GM12878 (cell line): Measurements from ENCODE around the gene WDFY4. TPM values are rescaled to one million over a fixed set of nuclear protein-coding genes. Genes with fewer than 3 reads are reported as not detected.

Experiments used
- ATAC-seq: fragments of 200-7000 bp; cut with Tn5 transposase; 3 replicates; pipeline ENCODE4 v1.9.1; 2020; ENCODE audit warnings: mild to moderate bottlenecking, moderate library complexity
- BruUV-seq: library from RNA; stranded (reverse); fragments of 400-500 nt; replicated peaks from 2 replicates; lab custom pipeline; 2021; lab: Mats Ljungman, UMichigan
- CTCF ChIA-PET: fragments of 300-600 bp; sonication (Branson Sonifier 250); formaldehyde crosslinking; extraction: SDS; loops from one replicate; lab custom pipeline; 2021; ENCODE audit warnings: inconsistent platforms; lab: Yijun Ruan, JAX
- POLR2A ChIA-PET: fragments of 350-600 bp; formaldehyde crosslinking; extraction: SDS; loops from one replicate; lab custom pipeline; 2021; ENCODE audit warnings: inconsistent platforms; lab: Charles Lee
- RAD21 ChIA-PET: fragments of 300-600 bp; sonication (Branson Sonifier 250); formaldehyde crosslinking; loops from one replicate; lab custom pipeline; 2023; ENCODE audit warnings: antibody characterized with exemption; ENCODE audit not compliant: unreplicated experiment; lab: Charles Lee
- SMC1A ChIA-PET: fragments of 300-600 bp; sonication (Branson Sonifier 250); formaldehyde crosslinking; loops from one replicate; lab custom pipeline; 2023; ENCODE audit not compliant: unreplicated experiment, uncharacterized antibody; lab: Charles Lee
- DNase-seq: peaks from one replicate; pipeline ENCODE4 v3.0.0-alpha.2; 2011; ENCODE audit warnings: low read depth, low spot score
- FAIRE-seq: peaks from 3 replicates; lab custom pipeline; 2011; peaks lifted over from hg19 to GRCh38; lab: Jason Lieb, UNC
- H2AFZ ChIP-seq: 2 replicates; pipeline ENCODE4 v1.6.0; 2011; ENCODE audit warnings: low read depth, low read length, control low read depth; ENCODE audit not compliant: control insufficient read depth
- H3K27ac ChIP-seq: 2 replicates; pipeline ENCODE4 v1.5.1; 2011; ENCODE audit warnings: control low read depth; ENCODE audit not compliant: control insufficient read depth, insufficient read depth
- H3K27me3 ChIP-seq, 2 experiments: replicated peaks in 1 of 2; 2 replicates each; pipeline versions ENCODE4 v1.6.0 to v1.6.1; 2011; ENCODE audit warnings: low read length in 1 of 2; ENCODE audit not compliant: control insufficient read depth in 2 of 2, insufficient read depth in 2 of 2
- H3K36me3 ChIP-seq, 2 experiments: 2 replicates each; pipeline ENCODE4 v1.5.1; 2011; ENCODE audit warnings: low read length in 1 of 2; ENCODE audit not compliant: control insufficient read depth in 2 of 2, insufficient read depth in 2 of 2
- H3K4me1 ChIP-seq: 2 replicates; pipeline ENCODE4 v1.6.1; 2011; ENCODE audit warnings: mild to moderate bottlenecking, low read length, moderate library complexity, mixed read lengths; ENCODE audit not compliant: control insufficient read depth, insufficient read depth
- H3K4me2 ChIP-seq: 2 replicates; pipeline ENCODE4 v1.6.0; 2011; ENCODE audit warnings: control low read depth; ENCODE audit not compliant: control insufficient read depth, insufficient read depth
- H3K4me3 ChIP-seq: fragments of 200-600 bp; sonication (generic); 2 replicates; pipeline ENCODE4 v1.5.1; 2016
- H3K79me2 ChIP-seq: 2 replicates; pipeline ENCODE4 v1.6.0; 2011; ENCODE audit warnings: low read length; ENCODE audit not compliant: control insufficient read depth, insufficient read depth
- H3K9ac ChIP-seq: 2 replicates; pipeline ENCODE4 v1.8.0; 2011; ENCODE audit warnings: low read length, control low read depth, mixed read lengths; ENCODE audit not compliant: control insufficient read depth, insufficient read depth
- H3K9me3 ChIP-seq: replicated peaks from 3 replicates; pipeline ENCODE4 v1.5.1; 2011; ENCODE audit warnings: mild to moderate bottlenecking, low read length; ENCODE audit not compliant: control insufficient read depth, insufficient read depth
- H4K20me1 ChIP-seq: 2 replicates; pipeline ENCODE4 v1.6.0; 2011; ENCODE audit not compliant: control insufficient read depth, insufficient read depth
- BRCA1 ChIP-seq: IDR thresholded peaks from 2 replicates; pipeline ENCODE4 v1.6.1; 2011; ENCODE audit warnings: low read depth, low read length, improper control_type of control experiment
- CEBPB ChIP-seq, 2 experiments: fragments of 150-350 bp in 1 of 2; IDR thresholded peaks; 2 replicates each; pipeline ENCODE4 v1.6.1; 2012 to 2014; ENCODE audit warnings: low read depth in 2 of 2, low read length in 2 of 2, borderline replicate concordance in 1 of 2, inconsistent platforms in 1 of 2
- CREM ChIP-seq: IDR thresholded peaks from 2 replicates; pipeline ENCODE4 v1.6.1; 2014; ENCODE audit warnings: antibody characterized with exemption, low read depth
- RBBP5 ChIP-seq: fragments of 200-600 bp; sonication (generic); conservative IDR thresholded peaks from 2 replicates; pipeline ENCODE4 v1.6.1; 2016
- RELA ChIP-seq: fragments of 450-650 bp; IDR thresholded peaks from 2 replicates; pipeline ENCODE4 v1.8.0; 2014; ENCODE audit warnings: borderline replicate concordance; ENCODE audit not compliant: partially characterized antibody
- SMAD5 ChIP-seq: IDR thresholded peaks from 2 replicates; pipeline ENCODE4 v1.6.1; 2016; ENCODE audit warnings: antibody characterized with exemption, low read depth
- SMARCA5 ChIP-seq: fragments of 450-650 bp; IDR thresholded peaks from 2 replicates; pipeline ENCODE4 v1.6.1; 2017; ENCODE audit warnings: mild to moderate bottlenecking
- SP1 ChIP-seq: IDR thresholded peaks from one replicate; pipeline ENCODE4 v1.6.1; 2011; ENCODE audit warnings: low read depth, low read length
- WGBS: methylation state at CpG from one replicate; pipeline ENCODE4 v1.1.6; 2016; ENCODE audit warnings: low lambda C conversion rate; ENCODE audit not compliant: insufficient replicate concordance, insufficient coverage; ENCODE audit errors: missing lambda C conversion rate; 5-methylcytosine and 5-hydroxymethylcytosine counted together
- in situ Hi-C: fragments of 300-500 bp; cut with MboI; formaldehyde crosslinking; loops from 9 replicates; pipeline ENCODE4 v1.14.3; 2018; ENCODE audit warnings: mixed read lengths
- intact Hi-C: fragments of 100-400 bp; cut with micrococcal nuclease; formaldehyde crosslinking; loops from one replicate; pipeline ENCODE4 v1.14.2; 2022; ENCODE audit not compliant: unreplicated experiment
- polyA plus RNA-seq, 11 experiments: library from polyadenylated mRNA; depleted of rRNA in 4 of 11; unstranded in 6 of 11; stranded (reverse) in 5 of 11; fragments of >200 nt; fragmentation: Nextera tagmentation in 4 of 11; fragmentation: Illumina TruSeq in 1 of 11; extraction: Ambion mirVana in 4 of 11; extraction: Trizol in 1 of 11; gene quantifications; 1 replicate in 1 of 11; 2 replicates in 10 of 11; pipeline versions ENCODE4 v1.2.1 to v1.2.3, GENCODE V29; 2011 to 2016; ENCODE audit warnings: inconsistent platforms in 2 of 11, missing spikeins in 2 of 11, low read depth in 1 of 11
- total RNA-seq, 4 experiments: library from RNA; depleted of rRNA in 3 of 4; stranded (reverse); fragments of >200 nt in 3 of 4; fragmentation: Illumina TruSeq in 1 of 4; extraction: Trizol in 1 of 4; gene quantifications; 2 replicates each; pipeline versions ENCODE4 v1.2.1 to v1.2.3, GENCODE V29; 2013 to 2021
- TF ChIP-seq, protein P1 (sequence below): IDR thresholded peaks from 2 replicates; pipeline ENCODE4 v1.6.1; 2011; ENCODE audit warnings: low read depth, low read length, improper control_type of control experiment, borderline replicate concordance
- TF ChIP-seq, protein P2 (sequence below): IDR thresholded peaks from 2 replicates; pipeline ENCODE4 v1.6.1; 2011; ENCODE audit warnings: low read depth, mild to moderate bottlenecking, low read length, moderate library complexity, borderline replicate concordance; ENCODE audit errors: extremely low read depth
- TF ChIP-seq, protein P3 (sequence below): fragments of 450-650 bp; IDR thresholded peaks from 2 replicates; pipeline ENCODE4 v1.6.1; 2016; ENCODE audit warnings: mild to moderate bottlenecking, moderate library complexity, borderline replicate concordance

Gene WDFY4
- total and polyA plus RNA-seq, 10 of the 15 experiments (the other 5 are each of a cell fraction or from before 2014, with no cell fraction given): 13.5 to 132 (median 47.3) TPM

- TF ChIP-seq RBBP5 (no peak), BRCA1 (no peak), SMARCA5 (no peak)
- TF ChIP-seq, protein P1, sequence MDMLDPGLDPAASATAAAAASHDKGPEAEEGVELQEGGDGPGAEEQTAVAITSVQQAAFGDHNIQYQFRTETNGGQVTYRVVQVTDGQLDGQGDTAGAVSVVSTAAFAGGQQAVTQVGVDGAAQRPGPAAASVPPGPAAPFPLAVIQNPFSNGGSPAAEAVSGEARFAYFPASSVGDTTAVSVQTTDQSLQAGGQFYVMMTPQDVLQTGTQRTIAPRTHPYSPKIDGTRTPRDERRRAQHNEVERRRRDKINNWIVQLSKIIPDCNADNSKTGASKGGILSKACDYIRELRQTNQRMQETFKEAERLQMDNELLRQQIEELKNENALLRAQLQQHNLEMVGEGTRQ: no peak
These were observed 77.7 kb downstream of the WDFY4 start (continued) for GRCh38 chr10:48762064-48763042.

DNA sequence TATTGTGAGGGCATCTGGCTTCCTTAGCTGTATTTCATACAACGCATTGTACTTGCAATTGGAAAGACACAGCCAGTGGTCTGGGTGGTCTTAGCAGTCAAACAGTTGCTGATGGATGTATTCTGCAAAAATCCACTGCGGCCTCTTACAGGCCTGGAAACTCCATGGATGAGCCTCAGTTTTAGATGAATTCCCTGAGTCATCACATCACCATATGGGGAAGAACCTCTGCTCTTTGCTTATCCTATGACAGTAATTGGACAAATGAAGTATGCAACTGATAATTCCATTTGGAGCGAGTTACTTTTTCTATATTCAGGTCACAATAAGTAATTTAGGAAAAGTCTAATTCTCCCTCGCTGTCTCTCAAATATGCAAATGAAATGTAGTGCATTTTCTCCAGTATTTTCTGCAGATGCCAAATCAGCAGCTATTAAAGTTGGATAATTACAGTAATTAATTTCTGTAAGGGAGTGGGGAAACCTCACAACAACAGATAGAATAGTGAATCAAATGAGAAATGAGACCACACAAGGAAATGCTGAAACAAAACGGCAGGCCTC, 78.8 kb downstream of the WDFY4 start:
- ChIA-PET POLR2A (interaction anchor here (1.3 kb wide), 1 partner anchor 38 kb away, joined by 4 read pairs; no protein-coding TSS in a partner anchor), SMC1A (interaction anchor here (1.3 to 3.5 kb wide), 4 partner anchors 15 to 105 kb away, joined by 3 to 25 read pairs (median 4); no protein-coding TSS in a partner anchor), RAD21 (interaction anchor here (1.8 to 2.8 kb wide), 4 partner anchors 39 to 106 kb away, joined by 5 to 17 read pairs (median 10); no protein-coding TSS in a partner anchor), CTCF (interaction anchor here (0.7 to 4.9 kb wide), 4 partner anchors 8 to 106 kb away, joined by 4 to 35 read pairs (median 16); no protein-coding TSS in a partner anchor)
- Histone ChIP-seq H3K4me3 (no peak overlapping the region), H3K79me2 (peaks cover 7% of the 10 kb centered on the region), H3K27ac (no peak overlapping the region), H3K4me1 (peaks cover 27% of the 10 kb centered on the region), H2AFZ (no peak overlapping the region), H3K36me3 (peaks cover 33 to 35% of the 10 kb centered on the region in 2 experiments), H3K27me3 (no peaks in the 10 kb centered on the region), H3K4me2 (no peak overlapping the region), H4K20me1 (0 out of 2 replicates have a peak, but pooled peaks cover 3% of the 10 kb centered on the region), H3K9me3 (no peaks in the 10 kb centered on the region), H3K9ac (no peak overlapping the region)
- intact Hi-C loops: no loop called here
- DNase-seq (no peak), ATAC-seq (no peak), FAIRE-seq (no peak)
- in situ Hi-C loops: loop anchor here (25.0 kb wide), 1 partner anchor 99 kb away; no protein-coding TSS in a partner anchor
- no TSS peak for BruUV-seq
- 81% methylated on average over 5 of the region's 5 CpGs for WGBS
- TF ChIP-seq, protein P2, sequence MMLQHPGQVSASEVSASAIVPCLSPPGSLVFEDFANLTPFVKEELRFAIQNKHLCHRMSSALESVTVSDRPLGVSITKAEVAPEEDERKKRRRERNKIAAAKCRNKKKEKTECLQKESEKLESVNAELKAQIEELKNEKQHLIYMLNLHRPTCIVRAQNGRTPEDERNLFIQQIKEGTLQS: no peak
- TF ChIP-seq RELA (no peak), CEBPB (IDR thresholded peaks at IDR 0.05; ENCODE audit: borderline replicate concordance in 1 of 2, low read depth in 2 of 2, low read length in 2 of 2) (no peak), SMAD5 (no peak), SP1 (no peak), CREM (no peak)
- TF ChIP-seq, protein P3, sequence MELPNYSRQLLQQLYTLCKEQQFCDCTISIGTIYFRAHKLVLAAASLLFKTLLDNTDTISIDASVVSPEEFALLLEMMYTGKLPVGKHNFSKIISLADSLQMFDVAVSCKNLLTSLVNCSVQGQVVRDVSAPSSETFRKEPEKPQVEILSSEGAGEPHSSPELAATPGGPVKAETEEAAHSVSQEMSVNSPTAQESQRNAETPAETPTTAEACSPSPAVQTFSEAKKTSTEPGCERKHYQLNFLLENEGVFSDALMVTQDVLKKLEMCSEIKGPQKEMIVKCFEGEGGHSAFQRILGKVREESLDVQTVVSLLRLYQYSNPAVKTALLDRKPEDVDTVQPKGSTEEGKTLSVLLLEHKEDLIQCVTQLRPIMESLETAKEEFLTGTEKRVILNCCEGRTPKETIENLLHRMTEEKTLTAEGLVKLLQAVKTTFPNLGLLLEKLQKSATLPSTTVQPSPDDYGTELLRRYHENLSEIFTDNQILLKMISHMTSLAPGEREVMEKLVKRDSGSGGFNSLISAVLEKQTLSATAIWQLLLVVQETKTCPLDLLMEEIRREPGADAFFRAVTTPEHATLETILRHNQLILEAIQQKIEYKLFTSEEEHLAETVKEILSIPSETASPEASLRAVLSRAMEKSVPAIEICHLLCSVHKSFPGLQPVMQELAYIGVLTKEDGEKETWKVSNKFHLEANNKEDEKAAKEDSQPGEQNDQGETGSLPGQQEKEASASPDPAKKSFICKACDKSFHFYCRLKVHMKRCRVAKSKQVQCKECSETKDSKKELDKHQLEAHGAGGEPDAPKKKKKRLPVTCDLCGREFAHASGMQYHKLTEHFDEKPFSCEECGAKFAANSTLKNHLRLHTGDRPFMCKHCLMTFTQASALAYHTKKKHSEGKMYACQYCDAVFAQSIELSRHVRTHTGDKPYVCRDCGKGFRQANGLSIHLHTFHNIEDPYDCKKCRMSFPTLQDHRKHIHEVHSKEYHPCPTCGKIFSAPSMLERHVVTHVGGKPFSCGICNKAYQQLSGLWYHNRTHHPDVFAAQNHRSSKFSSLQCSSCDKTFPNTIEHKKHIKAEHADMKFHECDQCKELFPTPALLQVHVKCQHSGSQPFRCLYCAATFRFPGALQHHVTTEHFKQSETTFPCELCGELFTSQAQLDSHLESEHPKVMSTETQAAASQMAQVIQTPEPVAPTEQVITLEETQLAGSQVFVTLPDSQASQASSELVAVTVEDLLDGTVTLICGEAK: no peak
